ENCODE data around the gene MRAP2. TPM values are rescaled to one million over a fixed set of nuclear protein-coding genes. Genes with fewer than 3 reads are reported as not detected.

The MRAP2 gene
- total and polyA plus RNA-seq, 11 donors = 0.12 to 0.28 (median 0.23) TPM; not detected in 6

DNA sequence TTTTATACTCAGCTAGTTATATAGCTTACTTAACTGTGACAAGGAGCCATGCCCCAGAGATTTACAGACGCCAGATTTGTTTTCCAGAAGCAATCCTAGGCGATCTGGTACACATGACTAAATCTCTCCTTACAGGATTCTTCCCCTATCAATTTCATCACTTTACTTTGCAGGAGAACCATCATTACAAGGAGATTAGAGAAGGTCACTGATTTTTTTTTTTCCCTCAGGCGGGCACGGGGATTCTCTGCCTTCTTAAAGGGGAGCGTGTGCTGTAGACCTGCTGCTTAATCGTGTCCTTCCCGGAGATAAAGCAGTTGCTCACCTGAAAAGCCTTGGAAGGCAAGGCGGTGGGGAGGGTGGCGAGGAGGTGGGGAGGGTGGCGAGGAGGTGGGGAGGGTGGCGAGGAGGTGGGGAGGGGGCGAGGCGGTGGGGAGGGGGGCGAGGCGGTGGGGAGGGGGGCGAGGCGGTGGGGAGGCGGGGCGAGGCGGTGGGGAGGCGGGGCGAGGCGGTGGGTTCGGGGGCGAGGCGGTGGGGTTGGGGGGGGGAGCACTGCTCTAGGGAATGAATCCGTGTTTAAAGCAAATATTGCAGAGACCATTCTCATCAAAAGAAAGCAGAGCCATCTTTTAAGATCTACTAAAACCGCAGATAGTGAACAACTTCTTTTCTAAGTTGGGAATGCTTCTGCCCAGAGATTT is 14.3 kb upstream of the MRAP2 start:
- 18 to 55% (median 36%) methylated on average over 22 to 26 of the region's 28 CpGs for WGBS, 4 donors
- DNase-seq (no peak), ATAC-seq (no peak)
- H3K27me3 ChIP-seq = peaks cover 0 to 14% (median 0%) of the 10 kb centered on the region in 9 donors
- no peaks in the 10 kb centered on the region for H3K36me3 ChIP-seq
- no peak overlapping the region for H3K4me3 ChIP-seq
- no peak overlapping the region for H3K27ac ChIP-seq
- no peaks in the 10 kb centered on the region for H3K9me3 ChIP-seq
- no peaks in the 10 kb centered on the region for H3K4me1 ChIP-seq
- intact Hi-C loops (cut with DNase I) = no loop called here
- no peak for TF ChIP-seq POLR2A (IDR thresholded peaks at IDR 0.05)
- TF ChIP-seq, protein P1, sequence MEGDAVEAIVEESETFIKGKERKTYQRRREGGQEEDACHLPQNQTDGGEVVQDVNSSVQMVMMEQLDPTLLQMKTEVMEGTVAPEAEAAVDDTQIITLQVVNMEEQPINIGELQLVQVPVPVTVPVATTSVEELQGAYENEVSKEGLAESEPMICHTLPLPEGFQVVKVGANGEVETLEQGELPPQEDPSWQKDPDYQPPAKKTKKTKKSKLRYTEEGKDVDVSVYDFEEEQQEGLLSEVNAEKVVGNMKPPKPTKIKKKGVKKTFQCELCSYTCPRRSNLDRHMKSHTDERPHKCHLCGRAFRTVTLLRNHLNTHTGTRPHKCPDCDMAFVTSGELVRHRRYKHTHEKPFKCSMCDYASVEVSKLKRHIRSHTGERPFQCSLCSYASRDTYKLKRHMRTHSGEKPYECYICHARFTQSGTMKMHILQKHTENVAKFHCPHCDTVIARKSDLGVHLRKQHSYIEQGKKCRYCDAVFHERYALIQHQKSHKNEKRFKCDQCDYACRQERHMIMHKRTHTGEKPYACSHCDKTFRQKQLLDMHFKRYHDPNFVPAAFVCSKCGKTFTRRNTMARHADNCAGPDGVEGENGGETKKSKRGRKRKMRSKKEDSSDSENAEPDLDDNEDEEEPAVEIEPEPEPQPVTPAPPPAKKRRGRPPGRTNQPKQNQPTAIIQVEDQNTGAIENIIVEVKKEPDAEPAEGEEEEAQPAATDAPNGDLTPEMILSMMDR (IDR thresholded peaks at IDR 0.05) = no peak

DNA sequence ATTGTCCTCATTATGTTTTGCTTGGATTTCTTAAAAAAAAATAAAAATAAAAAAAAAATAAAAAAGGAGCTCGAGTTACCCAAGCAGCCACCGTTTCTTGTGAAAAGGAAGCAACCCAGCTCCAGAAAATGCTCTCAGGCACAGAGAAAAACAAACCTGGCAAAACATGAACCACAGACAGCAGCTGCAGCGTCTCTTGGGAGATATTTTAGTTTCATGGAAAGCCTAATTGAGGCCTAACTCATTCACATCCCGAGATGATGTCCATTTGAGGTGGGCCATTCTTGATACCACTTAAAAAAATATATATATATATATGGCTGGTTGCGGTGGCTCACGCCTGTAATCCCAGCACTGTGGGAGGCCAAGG is 13.7 kb upstream of the MRAP2 start:
- Histone ChIP-seq H3K9me3 (no peaks in the 10 kb centered on the region), H3K27me3 (peaks cover 0 to 14% (median 0%) of the 10 kb centered on the region in 9 donors), H3K4me1 (no peaks in the 10 kb centered on the region), H3K4me3 (no peak overlapping the region), H3K27ac (no peak overlapping the region), H3K36me3 (no peaks in the 10 kb centered on the region)
- no peak for TF ChIP-seq POLR2A (IDR thresholded peaks at IDR 0.05)
- TF ChIP-seq, protein P1 (IDR thresholded peaks at IDR 0.05) = no peak
- intact Hi-C loops (cut with DNase I) = no loop called here
- no peak for DNase-seq
- ATAC-seq = no peak
- 57 to 66% (median 62%) methylated on average over 6 of the region's 6 CpGs for WGBS, 4 donors

DNA sequence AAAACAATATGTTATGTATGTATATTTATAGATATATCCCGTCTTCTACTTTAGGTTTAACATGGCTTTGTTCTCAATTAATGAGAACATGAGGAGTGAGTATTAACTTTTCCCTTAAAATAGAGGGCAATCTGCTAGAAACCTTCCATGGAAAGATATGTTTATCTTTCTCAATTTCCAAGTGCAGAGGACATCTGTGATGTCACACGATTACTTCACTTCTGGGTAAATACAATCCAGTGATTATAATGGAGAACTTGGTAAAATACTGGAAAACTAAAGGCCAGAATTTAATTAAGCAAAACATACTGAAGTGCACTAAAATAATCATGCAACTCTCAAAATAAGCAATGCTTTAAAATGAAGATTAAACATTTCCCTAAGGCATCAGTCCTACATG is 11.9 kb upstream of the MRAP2 start:
- Histone ChIP-seq H3K27me3 (peaks cover 0 to 14% (median 0%) of the 10 kb centered on the region in 9 donors), H3K4me3 (no peak overlapping the region), H3K9me3 (peaks cover 0 to 7% (median 0%) of the 10 kb centered on the region in 12 donors), H3K27ac (no peak overlapping the region), H3K4me1 (no peaks in the 10 kb centered on the region), H3K36me3 (no peaks in the 10 kb centered on the region)
- DNase-seq (no peak), ATAC-seq (no peak)
- TF ChIP-seq, protein P1 (IDR thresholded peaks at IDR 0.05) = no peak
- no peak for TF ChIP-seq POLR2A (IDR thresholded peaks at IDR 0.05)
- intact Hi-C loops (cut with DNase I) = no loop called here
- 80 to 90% (median 85%) methylated on average over 2 of the region's 2 CpGs for WGBS, 4 donors

DNA sequence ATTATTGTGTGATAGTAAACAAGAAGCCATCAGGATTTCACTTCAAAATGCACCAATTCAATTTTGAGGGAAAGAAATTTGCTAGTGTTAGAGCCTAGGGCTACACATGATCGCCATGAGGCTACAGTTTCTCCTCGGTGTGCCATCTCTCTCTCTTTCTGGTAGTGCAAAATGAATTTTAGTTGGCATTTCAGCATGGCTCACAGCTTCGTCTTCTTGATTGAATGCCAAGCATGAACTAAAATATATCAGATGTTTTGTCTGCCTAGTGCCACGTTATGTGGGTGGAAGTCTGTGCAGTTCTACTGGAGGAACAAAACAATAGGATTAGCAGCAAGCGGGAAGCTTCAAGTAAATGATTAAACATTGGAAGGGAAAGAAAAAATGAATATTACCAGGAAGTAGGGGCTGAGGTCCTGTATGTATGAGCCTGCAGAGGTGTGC is 6.8 kb upstream of the MRAP2 start:
- TF ChIP-seq, protein P1 (IDR thresholded peaks at IDR 0.05) = no peak
- TF ChIP-seq POLR2A (IDR thresholded peaks at IDR 0.05) = no peak
- H3K36me3 ChIP-seq = no peaks in the 10 kb centered on the region
- no peak overlapping the region for H3K4me3 ChIP-seq
- WGBS, 4 donors = 69 to 74% (median 70%) methylated on average over 5 of the region's 5 CpGs
- no peak for ATAC-seq
- H3K4me1 ChIP-seq = peaks cover 0 to 6% (median 0%) of the 10 kb centered on the region in 12 donors
- H3K27me3 ChIP-seq = no peaks in the 10 kb centered on the region
- intact Hi-C loops (cut with DNase I) = no loop called here
- no peak overlapping the region for H3K27ac ChIP-seq
- H3K9me3 ChIP-seq = peaks cover 0 to 7% (median 0%) of the 10 kb centered on the region in 12 donors
- DNase-seq = no peak
